Panc1 (cell line): ENCODE measurements around the gene STK25. TPM values are rescaled to one million over a fixed set of nuclear protein-coding genes. Genes with fewer than 3 reads are reported as not detected.

Source experiments
- ATAC-seq: fragments of 200-7000 bp; cut with Tn5 transposase; 2 replicates; pipeline ENCODE4 v1.9.1; 2020; ENCODE audit warnings: mild to moderate bottlenecking, moderate library complexity
- BruUV-seq: library from RNA; stranded (reverse); fragments of 400-500 nt; replicated peaks from 2 replicates; lab custom pipeline; 2021; lab: Mats Ljungman, UMichigan
- CTCF ChIA-PET: fragments of 300-600 bp; sonication (Branson Sonifier 250); formaldehyde crosslinking; loops from one replicate; lab custom pipeline; 2022; ENCODE audit warnings: antibody characterized with exemption; lab: Charles Lee
- POLR2A ChIA-PET: fragments of 300-600 bp; sonication (Branson Sonifier 250); formaldehyde crosslinking; loops from one replicate; lab custom pipeline; 2022; ENCODE audit warnings: antibody characterized with exemption; lab: Charles Lee
- DNase-seq: peaks from one replicate; pipeline ENCODE4 v3.0.0-alpha.2; 2010; ENCODE audit warnings: low read depth, low spot score
- H3K27ac ChIP-seq: 2 replicates; pipeline ENCODE4 v1.5.1; 2011; ENCODE audit warnings: mild to moderate bottlenecking, low read length, inconsistent platforms
- H3K27me3 ChIP-seq: fragments of 200-500 bp; sonication (Bioruptor generic); 2 replicates; pipeline ENCODE4 v1.6.0; 2014; ENCODE audit warnings: low read length, inconsistent platforms; ENCODE audit not compliant: control insufficient read depth, insufficient read depth
- H3K36me3 ChIP-seq: fragments of 200-500 bp; sonication (Bioruptor generic); 2 replicates; pipeline ENCODE4 v1.5.1; 2014; ENCODE audit warnings: inconsistent platforms, mild to moderate bottlenecking, low read length, moderate library complexity; ENCODE audit not compliant: control insufficient read depth, insufficient read depth
- H3K4me1 ChIP-seq: 2 replicates; pipeline ENCODE4 v1.5.1; 2011; ENCODE audit warnings: inconsistent platforms, mild to moderate bottlenecking, low read length, moderate library complexity; ENCODE audit not compliant: control insufficient read depth, insufficient read depth
- H3K4me3 ChIP-seq, 2 experiments: 2 replicates each; pipeline ENCODE4 v1.5.1; 2011 to 2012; ENCODE audit warnings: low read depth in 2 of 2, low read length in 2 of 2, mild to moderate bottlenecking in 2 of 2, inconsistent platforms in 1 of 2, moderate library complexity in 1 of 2
- H3K9me3 ChIP-seq: fragments of 200-500 bp; sonication (Bioruptor generic); 2 replicates; pipeline ENCODE4 v1.5.1; 2014; ENCODE audit warnings: low read depth, mild to moderate bottlenecking, inconsistent platforms, low read length, moderate library complexity; ENCODE audit not compliant: control insufficient read depth, insufficient read depth
- POLR2AphosphoS5 ChIP-seq: IDR thresholded peaks from 2 replicates; pipeline ENCODE4 v1.6.1; 2012; ENCODE audit warnings: mild to moderate bottlenecking, low read depth, low read length, moderate library complexity
- REST ChIP-seq, 2 experiments: IDR thresholded peaks; 2 replicates each; pipeline ENCODE4 v1.6.1; 2011 to 2012; ENCODE audit warnings: low read depth in 2 of 2, control low read depth in 1 of 2, low read length in 1 of 2, mild to moderate bottlenecking in 1 of 2, moderate library complexity in 1 of 2; ENCODE audit not compliant: insufficient read depth in 1 of 2
- SIN3A ChIP-seq: IDR thresholded peaks from 2 replicates; pipeline ENCODE4 v1.6.1; 2012; ENCODE audit warnings: low read depth, mild to moderate bottlenecking, low read length, moderate library complexity, borderline replicate concordance; ENCODE audit not compliant: insufficient read depth
- TCF7L2 ChIP-seq: IDR thresholded peaks from 2 replicates; pipeline ENCODE4 v1.6.1; 2011; ENCODE audit warnings: mild to moderate bottlenecking, low read depth, low read length, inconsistent platforms
- in situ Hi-C: cut with HindIII; loops from 2 replicates; pipeline ENCODE4 v1.10.0; 2016; ENCODE audit warnings: low sequenced_read_pairs, low pct_unique_long_range_greater_than_20kb
- intact Hi-C: fragments of 100-400 bp; cut with micrococcal nuclease; formaldehyde crosslinking; loops from one replicate; pipeline ENCODE4 v1.10.0; 2022; ENCODE audit not compliant: unreplicated experiment
- total RNA-seq: library from RNA; stranded (reverse); gene quantifications from one replicate; pipeline ENCODE4 v1.2.1, GENCODE V29; 2021; ENCODE audit not compliant: unreplicated experiment
- TF ChIP-seq, protein P1 (sequence below): fragments of 450-650 bp; IDR thresholded peaks from 2 replicates; pipeline ENCODE4 v1.5.1; 2017; ENCODE audit warnings: mild to moderate bottlenecking

Gene STK25
- total RNA-seq, 1 experiment from 2014 or later = 195 TPM

GRCh38 chr2:241502281-241502680, 6.1 kb downstream of the STK25 start:
- BruUV-seq = TSS peak; percentile 16
- intact Hi-C loops (no loop called here), in situ Hi-C loops (no loop called here)
- CTCF ChIA-PET = no interaction called here
- H3K36me3 ChIP-seq = no peaks in the 10 kb centered on the region
- TF ChIP-seq, protein P1, sequence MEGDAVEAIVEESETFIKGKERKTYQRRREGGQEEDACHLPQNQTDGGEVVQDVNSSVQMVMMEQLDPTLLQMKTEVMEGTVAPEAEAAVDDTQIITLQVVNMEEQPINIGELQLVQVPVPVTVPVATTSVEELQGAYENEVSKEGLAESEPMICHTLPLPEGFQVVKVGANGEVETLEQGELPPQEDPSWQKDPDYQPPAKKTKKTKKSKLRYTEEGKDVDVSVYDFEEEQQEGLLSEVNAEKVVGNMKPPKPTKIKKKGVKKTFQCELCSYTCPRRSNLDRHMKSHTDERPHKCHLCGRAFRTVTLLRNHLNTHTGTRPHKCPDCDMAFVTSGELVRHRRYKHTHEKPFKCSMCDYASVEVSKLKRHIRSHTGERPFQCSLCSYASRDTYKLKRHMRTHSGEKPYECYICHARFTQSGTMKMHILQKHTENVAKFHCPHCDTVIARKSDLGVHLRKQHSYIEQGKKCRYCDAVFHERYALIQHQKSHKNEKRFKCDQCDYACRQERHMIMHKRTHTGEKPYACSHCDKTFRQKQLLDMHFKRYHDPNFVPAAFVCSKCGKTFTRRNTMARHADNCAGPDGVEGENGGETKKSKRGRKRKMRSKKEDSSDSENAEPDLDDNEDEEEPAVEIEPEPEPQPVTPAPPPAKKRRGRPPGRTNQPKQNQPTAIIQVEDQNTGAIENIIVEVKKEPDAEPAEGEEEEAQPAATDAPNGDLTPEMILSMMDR = no peak
- no peak for TF ChIP-seq REST (IDR thresholded peaks at IDR 0.05; ENCODE audit: insufficient read depth in 1 of 2, low read depth in 2 of 2, low read length in 1 of 2)
- no peak for TF ChIP-seq POLR2AphosphoS5
- no peak for TF ChIP-seq TCF7L2
- no peak for TF ChIP-seq SIN3A
- no peak overlapping the region for H3K4me3 ChIP-seq
- no peaks in the 10 kb centered on the region for H3K9me3 ChIP-seq
- no peak for ATAC-seq
- POLR2A ChIA-PET = interaction anchor here (0.7 kb wide), 1 partner anchor 15 kb away, joined by 4 read pairs; no protein-coding TSS in a partner anchor
- H3K27me3 ChIP-seq = no peaks in the 10 kb centered on the region
- peaks cover 23% of the 10 kb centered on the region for H3K4me1 ChIP-seq
- no peak for DNase-seq
- H3K27ac ChIP-seq = no peak overlapping the region

DNA sequence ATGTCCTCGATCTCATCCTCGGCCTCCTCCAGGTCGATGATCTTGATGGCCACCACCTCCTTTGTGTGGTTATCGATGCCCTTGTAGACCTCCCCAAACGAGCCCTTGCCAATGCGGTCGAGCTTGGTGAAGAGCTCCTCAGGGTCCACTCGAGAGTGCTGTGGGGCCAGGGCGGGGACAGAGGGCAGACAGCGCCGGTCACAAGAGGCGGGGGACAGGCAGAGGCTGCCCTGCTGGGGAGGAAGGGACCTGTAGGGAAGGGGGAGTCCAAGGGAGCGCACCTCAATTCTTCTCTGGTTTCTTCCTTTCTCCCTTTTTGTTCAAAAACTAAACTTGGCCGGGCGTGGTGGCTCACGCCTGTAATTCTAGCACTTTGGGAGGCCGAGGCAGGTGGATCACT, 6.8 kb downstream of the STK25 start:
- intact Hi-C loops = no loop called here
- POLR2A ChIA-PET = no interaction called here
- H3K4me3 ChIP-seq = no peak overlapping the region
- H3K36me3 ChIP-seq = no peaks in the 10 kb centered on the region
- no TSS peak for BruUV-seq
- H3K9me3 ChIP-seq = no peaks in the 10 kb centered on the region
- H3K27me3 ChIP-seq = no peaks in the 10 kb centered on the region
- TF ChIP-seq POLR2AphosphoS5 (no peak), TCF7L2 (no peak), SIN3A (no peak), REST (IDR thresholded peaks at IDR 0.05; ENCODE audit: insufficient read depth in 1 of 2, low read depth in 2 of 2, low read length in 1 of 2) (no peak)
- TF ChIP-seq, protein P1 = no peak
- no peak for DNase-seq
- no peak overlapping the region for H3K27ac ChIP-seq
- CTCF ChIA-PET = no interaction called here
- ATAC-seq = no peak
- peaks cover 19% of the 10 kb centered on the region for H3K4me1 ChIP-seq
- in situ Hi-C loops = no loop called here
